ENCODE measurements around the gene TIE1.

DNA sequence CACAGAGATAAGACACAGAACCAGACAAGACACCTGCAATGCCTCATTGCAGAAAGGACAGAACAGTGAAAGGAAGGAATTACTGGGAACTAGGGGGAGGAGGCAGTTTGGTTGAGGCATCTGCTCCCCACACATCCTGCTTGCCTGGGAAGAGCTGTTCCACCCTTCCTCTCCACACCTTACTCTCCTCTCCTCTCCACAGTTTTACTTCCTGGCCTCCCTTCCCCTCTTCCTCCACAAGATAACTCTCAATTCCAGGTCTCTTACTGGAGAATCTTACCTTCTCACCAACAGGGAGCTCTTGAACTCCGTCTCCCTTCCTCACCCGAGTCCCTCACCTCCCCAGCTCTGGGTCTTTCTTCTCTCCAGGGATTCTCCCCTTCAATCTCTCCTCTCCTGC lies 64.9 kb downstream of the TIE1 start:
- TF ChIP-seq, protein P1, sequence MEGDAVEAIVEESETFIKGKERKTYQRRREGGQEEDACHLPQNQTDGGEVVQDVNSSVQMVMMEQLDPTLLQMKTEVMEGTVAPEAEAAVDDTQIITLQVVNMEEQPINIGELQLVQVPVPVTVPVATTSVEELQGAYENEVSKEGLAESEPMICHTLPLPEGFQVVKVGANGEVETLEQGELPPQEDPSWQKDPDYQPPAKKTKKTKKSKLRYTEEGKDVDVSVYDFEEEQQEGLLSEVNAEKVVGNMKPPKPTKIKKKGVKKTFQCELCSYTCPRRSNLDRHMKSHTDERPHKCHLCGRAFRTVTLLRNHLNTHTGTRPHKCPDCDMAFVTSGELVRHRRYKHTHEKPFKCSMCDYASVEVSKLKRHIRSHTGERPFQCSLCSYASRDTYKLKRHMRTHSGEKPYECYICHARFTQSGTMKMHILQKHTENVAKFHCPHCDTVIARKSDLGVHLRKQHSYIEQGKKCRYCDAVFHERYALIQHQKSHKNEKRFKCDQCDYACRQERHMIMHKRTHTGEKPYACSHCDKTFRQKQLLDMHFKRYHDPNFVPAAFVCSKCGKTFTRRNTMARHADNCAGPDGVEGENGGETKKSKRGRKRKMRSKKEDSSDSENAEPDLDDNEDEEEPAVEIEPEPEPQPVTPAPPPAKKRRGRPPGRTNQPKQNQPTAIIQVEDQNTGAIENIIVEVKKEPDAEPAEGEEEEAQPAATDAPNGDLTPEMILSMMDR (IDR thresholded peaks at IDR 0.05 in 2 of 3, conservative IDR thresholded peaks at IDR 0.05 in 1 of 3; ENCODE audit: insufficient read depth in 2 of 3, low read depth in 1 of 3, low read length in 3 of 3) = no peak
- TF ChIP-seq RFX5 (IDR thresholded peaks at IDR 0.05; ENCODE audit: low read depth, low read length) = no peak
